Dendritic cell treated with granulocyte-macrophage colony-stimulating factor and Interleukin-4, amounts not matched to agents 40 ng/mL and 50 ng/mL, for 4 days (primary cell): ENCODE results near the gene COG6.

Source experiments
- H3K27ac Mint-ChIP-seq: one replicate; pipeline ENCODE4 v1.8.0; 2022; ENCODE audit warnings: mild to moderate bottlenecking, mixed read lengths
- H3K27me3 Mint-ChIP-seq: one replicate; pipeline ENCODE4 v1.8.0; 2022; ENCODE audit warnings: mild to moderate bottlenecking, mixed read lengths
- H3K36me3 Mint-ChIP-seq: one replicate; pipeline ENCODE4 v1.8.0; 2022; ENCODE audit warnings: low read depth, mixed read lengths
- H3K4me1 Mint-ChIP-seq: one replicate; pipeline ENCODE4 v1.8.0; 2022; ENCODE audit warnings: low read depth, mixed read lengths
- H3K4me3 Mint-ChIP-seq: one replicate; pipeline ENCODE4 v1.8.0; 2022; ENCODE audit warnings: mild to moderate bottlenecking, moderate library complexity, mixed read lengths
- H3K9me3 Mint-ChIP-seq: one replicate; pipeline ENCODE4 v1.8.0; 2022; ENCODE audit warnings: mixed read lengths
- intact Hi-C: fragments of 100-400 bp; cut with micrococcal nuclease; formaldehyde crosslinking; loops from one replicate; pipeline ENCODE4 v1.15.0; 2022

COG6 gene

GRCh38 chr13:39656325-39656677 lies 839 bp downstream of the COG6 start:
- H3K9me3 Mint-ChIP-seq: no peaks in the 10 kb centered on the region
- intact Hi-C loops: no loop called here
- peaks cover 25% of the 10 kb centered on the region for H3K4me1 Mint-ChIP-seq
- peaks cover 13% of the 10 kb centered on the region for H3K36me3 Mint-ChIP-seq
- peak overlapping the region; percentile 80 for H3K4me3 Mint-ChIP-seq
- H3K27ac Mint-ChIP-seq: peak overlapping the region; percentile 87
- H3K27me3 Mint-ChIP-seq: peaks cover under 1% of the 10 kb centered on the region

GRCh38 chr13:39663508-39663907 lies 8.0 kb downstream of the COG6 start:
- H3K9me3 Mint-ChIP-seq: no peaks in the 10 kb centered on the region
- H3K4me1 Mint-ChIP-seq: peaks cover 2% of the 10 kb centered on the region
- H3K27me3 Mint-ChIP-seq: no peaks in the 10 kb centered on the region
- intact Hi-C loops: no loop called here
- H3K27ac Mint-ChIP-seq: no peak overlapping the region
- no peak overlapping the region for H3K4me3 Mint-ChIP-seq
- peaks cover 20% of the 10 kb centered on the region for H3K36me3 Mint-ChIP-seq

GRCh38 chr13:39663958-39664357 lies 8.5 kb downstream of the COG6 start:
- no peaks in the 10 kb centered on the region for H3K27me3 Mint-ChIP-seq
- H3K4me1 Mint-ChIP-seq: no peaks in the 10 kb centered on the region
- peaks cover 20% of the 10 kb centered on the region for H3K36me3 Mint-ChIP-seq
- intact Hi-C loops: no loop called here
- no peak overlapping the region for H3K27ac Mint-ChIP-seq
- H3K4me3 Mint-ChIP-seq: no peak overlapping the region
- H3K9me3 Mint-ChIP-seq: no peaks in the 10 kb centered on the region

GRCh38 chr13:39665763-39666162 lies 10.3 kb downstream of the COG6 start:
- H3K27me3 Mint-ChIP-seq: no peaks in the 10 kb centered on the region
- intact Hi-C loops: no loop called here
- peaks cover 20% of the 10 kb centered on the region for H3K36me3 Mint-ChIP-seq
- H3K4me3 Mint-ChIP-seq: no peak overlapping the region
- H3K27ac Mint-ChIP-seq: no peak overlapping the region
- H3K4me1 Mint-ChIP-seq: no peaks in the 10 kb centered on the region
- H3K9me3 Mint-ChIP-seq: no peaks in the 10 kb centered on the region

GRCh38 chr13:39670445-39670844 lies 15.0 kb downstream of the COG6 start:
- no peaks in the 10 kb centered on the region for H3K9me3 Mint-ChIP-seq
- H3K27me3 Mint-ChIP-seq: no peaks in the 10 kb centered on the region
- no peak overlapping the region for H3K27ac Mint-ChIP-seq
- H3K36me3 Mint-ChIP-seq: peaks cover 10% of the 10 kb centered on the region
- H3K4me3 Mint-ChIP-seq: no peak overlapping the region
- intact Hi-C loops: no loop called here
- no peaks in the 10 kb centered on the region for H3K4me1 Mint-ChIP-seq

- Mint-ChIP-seq H3K36me3 (peaks cover 3% of the 10 kb centered on the region), H3K27ac (no peak overlapping the region), H3K27me3 (no peaks in the 10 kb centered on the region), H3K4me3 (no peak overlapping the region), H3K9me3 (no peaks in the 10 kb centered on the region), H3K4me1 (no peaks in the 10 kb centered on the region)
- intact Hi-C loops: no loop called here
These were observed 17.1 kb downstream of the COG6 start for GRCh38 chr13:39672378-39673132.

DNA sequence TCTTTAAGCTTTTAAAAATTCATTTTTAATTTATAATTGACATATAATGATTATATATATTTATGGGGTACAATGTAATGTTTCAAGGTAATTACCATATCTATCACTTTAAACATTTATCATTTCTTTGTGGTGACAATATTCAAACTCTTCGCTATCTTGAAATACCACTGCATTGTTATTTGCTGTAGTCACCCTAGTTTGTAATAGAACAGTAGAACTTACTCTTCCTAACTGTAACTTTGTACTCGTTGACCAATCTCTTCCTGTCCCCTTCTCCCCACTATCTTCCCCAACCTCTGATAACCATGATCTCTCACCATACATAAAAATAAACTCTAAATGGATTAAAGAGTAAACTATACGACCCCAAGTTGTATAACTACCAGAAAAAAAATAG lies 20.4 kb downstream of the COG6 start:
- no peaks in the 10 kb centered on the region for H3K27me3 Mint-ChIP-seq
- H3K27ac Mint-ChIP-seq: no peak overlapping the region
- H3K36me3 Mint-ChIP-seq: peaks cover 19% of the 10 kb centered on the region
- H3K9me3 Mint-ChIP-seq: no peaks in the 10 kb centered on the region
- intact Hi-C loops: loop anchor here (2.0 kb wide), 1 partner anchor 533 kb away; no protein-coding TSS in a partner anchor
- H3K4me3 Mint-ChIP-seq: no peak overlapping the region
- H3K4me1 Mint-ChIP-seq: no peaks in the 10 kb centered on the region

DNA sequence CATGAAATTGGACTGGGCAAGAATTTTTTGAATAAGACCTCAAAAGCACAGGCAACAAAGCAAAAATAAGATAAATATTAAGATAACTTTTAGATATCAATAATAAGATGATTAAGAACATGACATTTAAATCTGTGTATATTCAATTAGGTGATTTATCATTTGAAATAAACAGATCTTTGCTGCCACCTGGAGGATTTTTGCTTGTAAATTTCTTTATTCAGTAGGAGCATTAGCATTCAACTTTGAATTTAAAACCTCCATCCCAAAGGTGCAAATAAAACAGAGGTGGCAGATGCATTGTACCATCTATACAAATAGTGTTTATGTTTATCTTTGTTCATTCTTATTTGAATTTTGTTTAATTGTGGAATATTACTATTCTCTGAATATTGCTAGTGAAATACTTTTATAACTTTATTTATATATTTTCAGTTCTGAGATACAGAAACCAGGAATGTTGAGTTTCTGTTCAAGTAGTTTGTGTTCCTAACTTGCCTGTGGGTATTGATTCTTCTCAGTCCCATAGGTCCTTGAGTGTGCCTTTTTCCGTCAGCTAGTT lies 20.9 kb downstream of the COG6 start:
- intact Hi-C loops: loop anchor here (2.0 kb wide), 1 partner anchor 534 kb away; no protein-coding TSS in a partner anchor
- no peak overlapping the region for H3K4me3 Mint-ChIP-seq
- no peaks in the 10 kb centered on the region for H3K27me3 Mint-ChIP-seq
- H3K9me3 Mint-ChIP-seq: no peaks in the 10 kb centered on the region
- peaks cover 24% of the 10 kb centered on the region for H3K36me3 Mint-ChIP-seq
- no peak overlapping the region for H3K27ac Mint-ChIP-seq
- H3K4me1 Mint-ChIP-seq: no peaks in the 10 kb centered on the region

- no peak overlapping the region for H3K4me3 Mint-ChIP-seq
- H3K4me1 Mint-ChIP-seq: no peaks in the 10 kb centered on the region
- no peaks in the 10 kb centered on the region for H3K9me3 Mint-ChIP-seq
- H3K27me3 Mint-ChIP-seq: no peaks in the 10 kb centered on the region
- intact Hi-C loops: loop anchor here (10.0 kb wide), 2 partner anchors 382 to 1092 kb away; partner anchors contain the start of gene MRPS31
- no peak overlapping the region for H3K27ac Mint-ChIP-seq
- peaks cover 36% of the 10 kb centered on the region for H3K36me3 Mint-ChIP-seq
These were observed 26.8 kb downstream of the COG6 start for GRCh38 chr13:39682310-39682709.

DNA sequence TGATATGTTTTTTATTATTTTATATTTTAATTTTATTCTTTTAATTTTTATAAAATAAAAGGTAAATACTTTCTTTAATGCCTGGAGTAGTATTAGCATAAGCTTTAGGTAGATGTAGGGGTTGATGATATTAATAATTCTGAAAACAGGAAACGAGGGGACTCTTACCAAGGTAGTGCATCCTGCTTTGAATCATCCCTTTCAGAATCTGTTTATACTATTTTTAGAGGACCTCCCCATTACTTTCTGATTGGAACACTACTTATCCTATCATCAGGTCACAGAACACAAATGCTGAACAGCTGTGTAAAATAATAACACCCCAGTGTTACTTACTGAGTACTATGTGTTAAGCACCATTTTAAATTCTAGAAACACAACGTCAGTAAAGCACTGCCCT lies 27.3 kb downstream of the COG6 start:
- Mint-ChIP-seq H3K9me3 (peaks cover under 1% of the 10 kb centered on the region), H3K4me3 (no peak overlapping the region), H3K27me3 (no peaks in the 10 kb centered on the region), H3K4me1 (no peaks in the 10 kb centered on the region), H3K36me3 (peaks cover 38% of the 10 kb centered on the region), H3K27ac (no peak overlapping the region)
- intact Hi-C loops: loop anchor here (10.0 kb wide), 2 partner anchors 382 to 1092 kb away; partner anchors contain the start of gene MRPS31

DNA sequence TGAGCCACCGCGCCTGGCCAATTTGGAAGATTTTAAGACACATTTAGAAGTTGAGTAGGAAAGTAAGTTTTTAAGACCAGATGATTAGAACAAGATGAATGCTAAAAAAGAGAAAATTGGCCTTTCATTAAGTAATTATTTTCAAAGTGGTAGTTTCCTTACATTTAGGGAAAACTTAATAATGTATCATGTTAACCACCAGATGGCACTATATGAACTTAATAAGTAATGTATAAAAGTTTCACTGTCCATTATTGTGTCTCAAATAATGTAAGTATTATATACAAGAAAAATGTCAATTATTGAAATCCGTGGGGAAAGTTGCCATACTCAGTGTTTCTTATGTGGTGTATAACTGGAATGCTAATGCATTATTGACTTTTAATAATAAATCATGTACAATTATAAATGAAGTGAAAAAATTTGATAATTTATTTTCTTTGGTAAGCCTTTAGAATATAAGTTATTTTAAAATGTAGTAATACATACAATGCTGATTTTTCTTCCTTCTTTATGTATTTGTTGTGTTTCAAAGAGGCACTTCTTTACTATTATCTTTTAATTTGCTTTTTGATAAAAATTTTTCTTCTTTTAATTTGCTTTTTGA lies 29.2 kb downstream of the COG6 start:
- no peak overlapping the region for H3K27ac Mint-ChIP-seq
- H3K36me3 Mint-ChIP-seq: peaks cover 35% of the 10 kb centered on the region
- intact Hi-C loops: loop anchor here (2.0 to 10.0 kb wide), 4 partner anchors 258 to 1090 kb away; partner anchors contain the start of gene MRPS31
- no peak overlapping the region for H3K4me3 Mint-ChIP-seq
- H3K9me3 Mint-ChIP-seq: peaks cover 6% of the 10 kb centered on the region
- H3K4me1 Mint-ChIP-seq: peaks cover 6% of the 10 kb centered on the region
- H3K27me3 Mint-ChIP-seq: no peaks in the 10 kb centered on the region

GRCh38 chr13:39685652-39686051 lies 30.2 kb downstream of the COG6 start:
- H3K36me3 Mint-ChIP-seq: peaks cover 31% of the 10 kb centered on the region

GRCh38 chr13:39688278-39688677 lies 32.8 kb downstream of the COG6 start:
- intact Hi-C loops: loop anchor here (5.0 to 10.0 kb wide), 3 partner anchors 254 to 1087 kb away; partner anchors contain the start of gene MRPS31
- Mint-ChIP-seq H3K27ac (no peak overlapping the region), H3K4me1 (peaks cover 6% of the 10 kb centered on the region), H3K4me3 (no peak overlapping the region), H3K27me3 (no peaks in the 10 kb centered on the region), H3K9me3 (peaks cover 6% of the 10 kb centered on the region), H3K36me3 (peaks cover 16% of the 10 kb centered on the region)

More at GRCh38 chr13:39685652-39686051, 30.2 kb downstream of the COG6 start:
- peaks cover 6% of the 10 kb centered on the region for H3K4me1 Mint-ChIP-seq
- H3K27me3 Mint-ChIP-seq: no peaks in the 10 kb centered on the region
- intact Hi-C loops: loop anchor here (2.0 to 10.0 kb wide), 4 partner anchors 257 to 1089 kb away; partner anchors contain the start of gene MRPS31
- H3K4me3 Mint-ChIP-seq: no peak overlapping the region
- peaks cover 6% of the 10 kb centered on the region for H3K9me3 Mint-ChIP-seq
- no peak overlapping the region for H3K27ac Mint-ChIP-seq
